IPS-11a (cell line): ENCODE results near the gene AFAP1.

Experiments used
- H3K4me3 ChIP-seq: one replicate; pipeline ENCODE4 v1.5.1; 2013; ENCODE audit warnings: low read depth, low read length, control low read depth

The AFAP1 gene

GRCh38 chr4:7727749-7728148 is 211.9 kb downstream of the AFAP1 start:
- no peak overlapping the region for H3K4me3 ChIP-seq

GRCh38 chr4:7726665-7727413 is 212.8 kb downstream of the AFAP1 start:
- H3K4me3 ChIP-seq = no peak overlapping the region

- no peak overlapping the region for H3K4me3 ChIP-seq
Measured at GRCh38 chr4:7725951-7726350, 213.7 kb downstream of the AFAP1 start.

- H3K4me3 ChIP-seq = no peak overlapping the region
Measured at GRCh38 chr4:7723625-7724024, 216.0 kb downstream of the AFAP1 start.

GRCh38 chr4:7722766-7723387 is 216.8 kb downstream of the AFAP1 start:
- H3K4me3 ChIP-seq = no peak overlapping the region

GRCh38 chr4:7721984-7722551 is 217.6 kb downstream of the AFAP1 start:
- no peak overlapping the region for H3K4me3 ChIP-seq

GRCh38 chr4:7719354-7720174 is 220.1 kb downstream of the AFAP1 start:
- no peak overlapping the region for H3K4me3 ChIP-seq

- H3K4me3 ChIP-seq = no peak overlapping the region
Measured at GRCh38 chr4:7717946-7718490, 221.6 kb downstream of the AFAP1 start.

- H3K4me3 ChIP-seq = no peak overlapping the region
Measured at GRCh38 chr4:7717161-7717560, 222.5 kb downstream of the AFAP1 start.

- H3K4me3 ChIP-seq = no peak overlapping the region
Measured at GRCh38 chr4:7716010-7716721, 223.5 kb downstream of the AFAP1 start.

- H3K4me3 ChIP-seq = no peak overlapping the region
Measured at GRCh38 chr4:7715271-7716009, 224.2 kb downstream of the AFAP1 start.

GRCh38 chr4:7714738-7715137 is 224.9 kb downstream of the AFAP1 start:
- H3K4me3 ChIP-seq = no peak overlapping the region

- H3K4me3 ChIP-seq = no peak overlapping the region
Measured at GRCh38 chr4:7714176-7714575, 225.5 kb downstream of the AFAP1 start.

- no peak overlapping the region for H3K4me3 ChIP-seq
Measured at GRCh38 chr4:7713757-7714156, 225.9 kb downstream of the AFAP1 start.

GRCh38 chr4:7712021-7712671 is 227.5 kb downstream of the AFAP1 start:
- no peak overlapping the region for H3K4me3 ChIP-seq

GRCh38 chr4:7711307-7711963 is 228.2 kb downstream of the AFAP1 start:
- H3K4me3 ChIP-seq = no peak overlapping the region

GRCh38 chr4:7710576-7711306 is 228.9 kb downstream of the AFAP1 start:
- H3K4me3 ChIP-seq = no peak overlapping the region

- no peak overlapping the region for H3K4me3 ChIP-seq
Measured at GRCh38 chr4:7710126-7710525, 229.5 kb downstream of the AFAP1 start.
